Measurements from ENCODE around the gene KREMEN2. TPM values are rescaled to one million over a fixed set of nuclear protein-coding genes. Genes with fewer than 3 reads are reported as not detected.

Gene KREMEN2
- total and polyA plus RNA-seq, 2 of the 4 experiments (the other 2 are of a cell fraction): 0.03 TPM; not detected in 1

GRCh38 chr16:2986623-2987188 lies 22.6 kb downstream of the KREMEN2 start:
- H3K56ac ChIP-seq (ENCODE audit: extremely low read depth, insufficient read depth, low read length): no peak overlapping the region
- H4K8ac ChIP-seq (ENCODE audit: low read depth in 2 of 2, low read length in 2 of 2): no peak overlapping the region
- H3K36me3 ChIP-seq (ENCODE audit: control insufficient read depth, insufficient read depth, low read length): no peaks in the 10 kb centered on the region
- no peak overlapping the region for H3K4ac ChIP-seq (ENCODE audit: low read depth, low read length)
- no peak overlapping the region for H2AFZ ChIP-seq (replicated peaks; ENCODE audit: low read length, poor library complexity)
- DNase-seq (no peak), ATAC-seq (ENCODE audit: low read depth) (no peak)
- H4K20me1 ChIP-seq (ENCODE audit: insufficient read depth, low read length): no peaks in the 10 kb centered on the region
- dilution Hi-C loops (cut with HindIII; ENCODE audit: low sequenced_read_pairs, unreplicated experiment): no loop called here
- no peak overlapping the region for H4K5ac ChIP-seq (ENCODE audit: low read depth, low read length)
- in situ Hi-C loops (cut with MboI; ENCODE audit: low sequenced_read_pairs): no loop called here
- no peak overlapping the region for H2AK9ac ChIP-seq (replicated peaks; ENCODE audit: low read depth, low read length, poor library complexity)
- no peak overlapping the region for H3K27ac ChIP-seq (ENCODE audit: insufficient read depth, low read length)
- BruUV-seq (replicated peaks): no TSS peak
- H3K23ac ChIP-seq (ENCODE audit: low read depth, low read length): no peak overlapping the region
- no peak overlapping the region for H2BK5ac ChIP-seq (ENCODE audit: low read depth, low read length, poor library complexity, severe bottlenecking)
- H3K9me3 ChIP-seq (ENCODE audit: control insufficient read depth, insufficient read depth, low read length): no peaks in the 10 kb centered on the region
- H3K79me1 ChIP-seq (ENCODE audit: low read depth in 1 of 2, low read length in 2 of 2): no peaks in the 10 kb centered on the region
- CTCF ChIA-PET: interaction anchor here (0.6 to 0.7 kb wide), 2 partner anchors 15 to 1324 kb away, joined by 3 read pairs; no protein-coding TSS in a partner anchor
- no peak overlapping the region for H2AK5ac ChIP-seq (ENCODE audit: low read depth, low read length)
- no peak overlapping the region for H2BK15ac ChIP-seq (ENCODE audit: low read depth, low read length)
- no peak overlapping the region for H4K91ac ChIP-seq (ENCODE audit: insufficient read depth, low read depth, low read length)
- H3K9ac ChIP-seq (ENCODE audit: low read depth, low read length): no peak overlapping the region
- intact Hi-C loops (cut with micrococcal nuclease): no loop called here
- POLR2A ChIA-PET (ENCODE audit: unreplicated experiment): no interaction called here
- 0 out of 2 replicates have a peak, but pooled peaks cover 2% of the 10 kb centered on the region for H3K9me1 ChIP-seq (ENCODE audit: insufficient read depth, low read length)
- H2BK20ac ChIP-seq (ENCODE audit: low read depth, low read length): no peak overlapping the region
- H2BK120ac ChIP-seq (ENCODE audit: low read depth, low read length): no peak overlapping the region
- peaks cover 2% of the 10 kb centered on the region; the same call in 1 of the 2 replicates for H3K4me1 ChIP-seq (ENCODE audit: control insufficient read depth, insufficient read depth, low read length)
- H3K27me3 ChIP-seq (ENCODE audit: control insufficient read depth, insufficient read depth, low read length): peaks cover 21% of the 10 kb centered on the region
- H3K4me2 ChIP-seq (ENCODE audit: low read depth, low read length): no peak overlapping the region
- 77% methylated on average over 3 of the region's 17 CpGs; no CpG with 5 or more reads in 1 of the 2 experiments for WGBS, 2 experiments (ENCODE audit: extremely low coverage in 2 of 2, insufficient read length in 1 of 2)
- no peak for TF ChIP-seq MAFK (IDR thresholded peaks at IDR 0.05; ENCODE audit: low read depth, low read length)
- TF ChIP-seq NFE2L2 (IDR thresholded peaks at IDR 0.05; ENCODE audit: low read depth, low read length): no peak
- no peak for TF ChIP-seq FOS (IDR thresholded peaks at IDR 0.05; ENCODE audit: low read depth, low read length)
- no peak for TF ChIP-seq MXI1 (IDR thresholded peaks at IDR 0.05; ENCODE audit: borderline replicate concordance, low read depth, low read length)
- TF ChIP-seq SMC3 (IDR thresholded peaks at IDR 0.05; ENCODE audit: low read depth, low read length): no peak
- no peak for TF ChIP-seq ELK1 (IDR thresholded peaks at IDR 0.05; ENCODE audit: borderline replicate concordance, low read depth, low read length)
- no peak for TF ChIP-seq BHLHE40 (IDR thresholded peaks at IDR 0.05; ENCODE audit: low read depth, low read length)
- TF ChIP-seq, protein P1, sequence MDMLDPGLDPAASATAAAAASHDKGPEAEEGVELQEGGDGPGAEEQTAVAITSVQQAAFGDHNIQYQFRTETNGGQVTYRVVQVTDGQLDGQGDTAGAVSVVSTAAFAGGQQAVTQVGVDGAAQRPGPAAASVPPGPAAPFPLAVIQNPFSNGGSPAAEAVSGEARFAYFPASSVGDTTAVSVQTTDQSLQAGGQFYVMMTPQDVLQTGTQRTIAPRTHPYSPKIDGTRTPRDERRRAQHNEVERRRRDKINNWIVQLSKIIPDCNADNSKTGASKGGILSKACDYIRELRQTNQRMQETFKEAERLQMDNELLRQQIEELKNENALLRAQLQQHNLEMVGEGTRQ (IDR thresholded peaks at IDR 0.05; ENCODE audit: low read depth, low read length): no peak
- no peak for TF ChIP-seq RFX5 (IDR thresholded peaks at IDR 0.05; ENCODE audit: low read depth, low read length)
- no peak for TF ChIP-seq CEBPB (IDR thresholded peaks at IDR 0.05; ENCODE audit: low read depth, low read length)
- TF ChIP-seq RAD21 (IDR thresholded peaks at IDR 0.05; ENCODE audit: low read length): no peak
- no peak for TF ChIP-seq MAZ (IDR thresholded peaks at IDR 0.05; ENCODE audit: borderline replicate concordance, low read depth, low read length)
- TF ChIP-seq POLR2A (IDR thresholded peaks at IDR 0.05; ENCODE audit: low read depth, low read length): no peak
- no peak for TF ChIP-seq CHD1 (IDR thresholded peaks at IDR 0.05; ENCODE audit: low read depth, low read length)
- TF ChIP-seq RCOR1 (IDR thresholded peaks at IDR 0.05; ENCODE audit: insufficient replicate concordance, low read length): no peak
- H3K4me3 ChIP-seq (ENCODE audit: insufficient read depth, low read depth, low read length): no peak overlapping the region
- no peak overlapping the region for H3K18ac ChIP-seq (ENCODE audit: low read depth, low read length)
- H3K14ac ChIP-seq (replicated peaks; ENCODE audit: low read depth, low read length): no peak overlapping the region
